Lung (tissue), 12 donors: ENCODE measurements around the gene APBB2. TPM values are rescaled to one million over a fixed set of nuclear protein-coding genes. Genes with fewer than 3 reads are reported as not detected.
"Not testable (repeated sequence)": the region's sequence is repeated elsewhere in the genome, so short reads cannot be mapped to it uniquely, and the experiment has no call there.

ENCODE experiments used
- ATAC-seq: fragments of 200-7000 bp; cut with Tn5 transposase; one replicate; pipeline ENCODE4 v1.9.1; 2020; ENCODE audit warnings: moderate number of reproducible peaks; ENCODE audit not compliant: insufficient read depth, low FRiP score
- DNase-seq, 3 donors: peaks; one replicate each; pipeline ENCODE4 v3.0.0-alpha.2; 2013 to 2017
- H3K27ac ChIP-seq, 2 donors: one replicate each; pipeline ENCODE4 v1.5.1; 2013; ENCODE audit warnings: mild to moderate bottlenecking in 2 of 2, moderate library complexity in 2 of 2, control low read depth in 1 of 2, inconsistent platforms in 1 of 2, low read depth in 1 of 2, low read length in 1 of 2
- H3K27me3 ChIP-seq, 3 donors: one replicate each; pipeline ENCODE4 v1.5.1; 2013; ENCODE audit warnings: low read length in 2 of 3; ENCODE audit not compliant: control insufficient read depth in 3 of 3, insufficient read depth in 3 of 3
- H3K36me3 ChIP-seq, 4 donors: one replicate each; pipeline ENCODE4 v1.5.1; 2013; ENCODE audit warnings: low read length in 4 of 4, mild to moderate bottlenecking in 1 of 4, moderate library complexity in 1 of 4; ENCODE audit not compliant: control insufficient read depth in 4 of 4, insufficient read depth in 4 of 4
- H3K4me1 ChIP-seq, 5 donors: one replicate each; pipeline ENCODE4 v1.5.1; 2013; ENCODE audit warnings: low read length in 5 of 5, mild to moderate bottlenecking in 2 of 5, moderate library complexity in 1 of 5; ENCODE audit not compliant: control insufficient read depth in 5 of 5, insufficient read depth in 5 of 5
- H3K4me3 ChIP-seq: one replicate; pipeline ENCODE4 v1.5.1; 2013; ENCODE audit warnings: mild to moderate bottlenecking, control low read depth, moderate library complexity
- H3K9ac ChIP-seq, 2 donors: one replicate each; pipeline ENCODE4 v1.5.1; 2013; ENCODE audit warnings: low read length in 2 of 2, control low read depth in 1 of 2; ENCODE audit not compliant: insufficient read depth in 1 of 2
- H3K9me3 ChIP-seq, 4 donors: one replicate each; pipeline ENCODE4 v1.5.1; 2013; ENCODE audit warnings: low read length in 3 of 4, mild to moderate bottlenecking in 1 of 4, moderate library complexity in 1 of 4; ENCODE audit not compliant: control insufficient read depth in 4 of 4, insufficient read depth in 3 of 4
- WGBS, 2 donors: extraction: QIAGEN DNeasy Blood & Tissue Kit; methylation state at CpG; one replicate each; pipeline ENCODE4 v1.1.7; 2013; 5-methylcytosine and 5-hydroxymethylcytosine counted together
- polyA plus RNA-seq, 2 donors: library from polyadenylated mRNA; stranded (reverse); fragments of 200-250 nt; gene quantifications; one replicate each; pipeline ENCODE4 v1.2.1, GENCODE V29; 2013
- total RNA-seq, 2 donors: library from RNA; depleted of rRNA in 1 of 2; stranded (reverse); fragments of >200 nt in 1 of 2; gene quantifications; one replicate each; pipeline ENCODE4 v1.2.1, GENCODE V29; 2014 to 2021
- TF ChIP-seq, protein P1 (sequence below): IDR thresholded peaks from 2 replicates; pipeline ENCODE4 v1.5.1; 2012; ENCODE audit warnings: mild to moderate bottlenecking; ENCODE audit errors: control extremely low read depth, extremely low read depth
- donor health status: control.
- donor health status: control.
- donor health status: Bipolar disorder and iron deficiency.
- donor health status: healthy.
- donor health status: DM: yes; HTN: yes; CAD: no.

APBB2 gene
- total and polyA plus RNA-seq, 4 donors: 13.3 to 99.0 (median 40.4) TPM

- peak; percentile 46 to 60 (median 49) for DNase-seq
- Histone ChIP-seq H3K4me3 (no peak overlapping the region), H3K4me1 (peaks cover 0 to 10% (median 0%) of the 10 kb centered on the region in 5 donors), H3K9me3 (no peaks in the 10 kb centered on the region), H3K9ac (no peak overlapping the region), H3K27ac (no peak overlapping the region), H3K27me3 (no peaks in the 10 kb centered on the region), H3K36me3 (peaks cover 0 to 2% (median 0%) of the 10 kb centered on the region in 4 donors)
- 73% methylated on average over 11 of the region's 11 CpGs for WGBS, 2 donors
- peak; percentile 47 for ATAC-seq
- TF ChIP-seq, protein P1, sequence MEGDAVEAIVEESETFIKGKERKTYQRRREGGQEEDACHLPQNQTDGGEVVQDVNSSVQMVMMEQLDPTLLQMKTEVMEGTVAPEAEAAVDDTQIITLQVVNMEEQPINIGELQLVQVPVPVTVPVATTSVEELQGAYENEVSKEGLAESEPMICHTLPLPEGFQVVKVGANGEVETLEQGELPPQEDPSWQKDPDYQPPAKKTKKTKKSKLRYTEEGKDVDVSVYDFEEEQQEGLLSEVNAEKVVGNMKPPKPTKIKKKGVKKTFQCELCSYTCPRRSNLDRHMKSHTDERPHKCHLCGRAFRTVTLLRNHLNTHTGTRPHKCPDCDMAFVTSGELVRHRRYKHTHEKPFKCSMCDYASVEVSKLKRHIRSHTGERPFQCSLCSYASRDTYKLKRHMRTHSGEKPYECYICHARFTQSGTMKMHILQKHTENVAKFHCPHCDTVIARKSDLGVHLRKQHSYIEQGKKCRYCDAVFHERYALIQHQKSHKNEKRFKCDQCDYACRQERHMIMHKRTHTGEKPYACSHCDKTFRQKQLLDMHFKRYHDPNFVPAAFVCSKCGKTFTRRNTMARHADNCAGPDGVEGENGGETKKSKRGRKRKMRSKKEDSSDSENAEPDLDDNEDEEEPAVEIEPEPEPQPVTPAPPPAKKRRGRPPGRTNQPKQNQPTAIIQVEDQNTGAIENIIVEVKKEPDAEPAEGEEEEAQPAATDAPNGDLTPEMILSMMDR: peak; percentile 63
Observed at GRCh38 chr4:40924096-40924792, 290.1 kb downstream of the APBB2 start.

- peaks cover 0 to 14% (median 2%) of the 10 kb centered on the region in 5 donors for H3K4me1 ChIP-seq
- no peak for ATAC-seq
- no peak overlapping the region for H3K27ac ChIP-seq
- H3K4me3 ChIP-seq: no peak overlapping the region
- 67 to 82% methylated on average over 19 of the region's 19 CpGs for WGBS, 2 donors
- TF ChIP-seq, protein P1: no peak
- no peak overlapping the region for H3K9ac ChIP-seq
- H3K36me3 ChIP-seq: peaks cover 0 to 2% (median 0%) of the 10 kb centered on the region in 4 donors
- no peaks in the 10 kb centered on the region for H3K9me3 ChIP-seq
- DNase-seq: peak in 2 of 3 donors; percentile 13 to 38
- H3K27me3 ChIP-seq: no peaks in the 10 kb centered on the region
Observed at GRCh38 chr4:40923316-40924095, 290.8 kb downstream of the APBB2 start.

GRCh38 chr4:40919976-40920375, 294.4 kb downstream of the APBB2 start:
- ATAC-seq, H3K27me3 ChIP-seq, H3K9me3 ChIP-seq, H3K9ac ChIP-seq, H3K27ac ChIP-seq, H3K36me3 ChIP-seq, DNase-seq, H3K4me3 ChIP-seq: not testable (repeated sequence)
- WGBS, 2 donors: 93% methylated on average over 6 of the region's 6 CpGs
- peaks cover 11 to 39% (median 17%) of the 10 kb centered on the region in 5 donors for H3K4me1 ChIP-seq

DNA sequence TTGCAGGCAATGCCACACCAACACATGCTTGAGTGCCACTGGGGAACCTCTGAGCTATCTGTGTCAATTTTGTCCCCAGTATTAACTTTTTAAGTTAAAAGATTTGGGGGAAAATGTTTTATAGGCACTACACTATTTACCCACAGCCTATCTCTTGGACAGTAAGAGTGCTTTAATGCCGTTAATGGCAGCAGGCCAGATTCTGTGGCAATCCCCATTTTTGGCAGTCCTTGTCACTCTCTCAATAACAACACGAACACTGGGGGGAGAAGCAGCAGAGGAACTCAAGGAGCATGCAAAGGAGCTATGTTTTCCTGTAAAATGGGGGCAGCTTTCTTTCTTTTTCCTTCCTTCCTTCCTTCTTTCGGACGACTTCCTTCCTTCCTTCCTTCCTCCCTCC, 296.0 kb downstream of the APBB2 start:
- TF ChIP-seq, protein P1: no peak
- H3K9ac ChIP-seq: no peak overlapping the region
- no peak overlapping the region for H3K27ac ChIP-seq
- 7 to 21% methylated on average over 4 of the region's 4 CpGs for WGBS, 2 donors
- H3K27me3 ChIP-seq: no peaks in the 10 kb centered on the region
- peaks cover 0 to 2% (median 0%) of the 10 kb centered on the region in 4 donors for H3K36me3 ChIP-seq
- DNase-seq (peak; percentile 92 to 98 (median 97)), ATAC-seq (peak; percentile 44)
- H3K4me3 ChIP-seq: no peak overlapping the region
- H3K4me1 ChIP-seq: peaks cover 4 to 30% (median 17%) of the 10 kb centered on the region in 5 donors
- H3K9me3 ChIP-seq: no peaks in the 10 kb centered on the region
